ENCODE measurements around the gene NKD2. TPM values are rescaled to one million over a fixed set of nuclear protein-coding genes. Genes with fewer than 3 reads are reported as not detected.

Gene NKD2
- polyA plus RNA-seq, 2 of the 4 experiments (the other 2 are of a cell fraction), result 1.2 to 4.2 TPM

GRCh38 chr5:1078206-1078605, 69.6 kb downstream of the NKD2 start:
- WGBS (ENCODE audit: missing lambda C conversion rate), result 87% methylated on average over 4 of the region's 13 CpGs
- Histone ChIP-seq H3K9me3 (no peaks in the 10 kb centered on the region), H3K4me2 (no peak overlapping the region), H3K4me3 (no peak overlapping the region), H3K27ac (no peak overlapping the region), H3K4me1 (no peaks in the 10 kb centered on the region)
- FAIRE-seq (no peak), ATAC-seq (no peak), DNase-seq (ENCODE audit: low read depth in 1 of 2, low spot score in 1 of 2) (no peak)
- no peak for TF ChIP-seq USF2 (IDR thresholded peaks at IDR 0.05)
- no peak for TF ChIP-seq HOXB5 (CRISPR knock-in tag; IDR thresholded peaks at IDR 0.05)
- TF ChIP-seq HMGXB4 (CRISPR knock-in tag; IDR thresholded peaks at IDR 0.05; ENCODE audit: borderline replicate concordance), result no peak
- TF ChIP-seq MAX (IDR thresholded peaks at IDR 0.05), result no peak
- TF ChIP-seq GATA3 (IDR thresholded peaks at IDR 0.05; ENCODE audit: borderline replicate concordance), result no peak
- ChIA-PET POLR2A (no interaction called here), CTCF (interaction anchor here (1.8 kb wide), 1 partner anchor 89 kb away, joined by 5 read pairs; no protein-coding TSS in a partner anchor)

GRCh38 chr5:1078851-1079250, 70.2 kb downstream of the NKD2 start:
- H3K4me3 ChIP-seq, result no peak overlapping the region
- 98% methylated on average over 13 of the region's 23 CpGs for WGBS (ENCODE audit: missing lambda C conversion rate)
- TF ChIP-seq FOSB (CRISPR knock-in tag; IDR thresholded peaks at IDR 0.05), result no peak
- TF ChIP-seq HEYL (CRISPR knock-in tag; IDR thresholded peaks at IDR 0.05), result no peak
- no peak for TF ChIP-seq HES2 (IDR thresholded peaks at IDR 0.05)
- no peak for TF ChIP-seq CBX2 (IDR thresholded peaks at IDR 0.05; ENCODE audit: borderline replicate concordance, low read depth)
- no peak for TF ChIP-seq FOSL2 (IDR thresholded peaks at IDR 0.05)
- no peak for TF ChIP-seq FOSL2 (CRISPR knock-in tag; IDR thresholded peaks at IDR 0.05)
- no peak for TF ChIP-seq CHD2 (IDR thresholded peaks at IDR 0.05; ENCODE audit: low read length, partially characterized antibody)
- TF ChIP-seq ELK1 (IDR thresholded peaks at IDR 0.05; ENCODE audit: low read depth, low read length), result no peak
- no peak for TF ChIP-seq POLR2A (IDR thresholded peaks at IDR 0.05; ENCODE audit: low read length)
- no peak for TF ChIP-seq PBX3 (IDR thresholded peaks at IDR 0.05)
- TF ChIP-seq CHD4 (IDR thresholded peaks at IDR 0.05; ENCODE audit: borderline replicate concordance), result no peak
- no peak for TF ChIP-seq EHF (CRISPR knock-in tag; IDR thresholded peaks at IDR 0.05)
- TF ChIP-seq JUN (IDR thresholded peaks at IDR 0.05), result no peak
- no peak for TF ChIP-seq ESRRA (IDR thresholded peaks at IDR 0.05; ENCODE audit: borderline replicate concordance, low read length)
- no peak for TF ChIP-seq CEBPB (IDR thresholded peaks at IDR 0.05)
- no peak for TF ChIP-seq FOXS1 (CRISPR knock-in tag; IDR thresholded peaks at IDR 0.05)
- no peak for TF ChIP-seq PHF8 (IDR thresholded peaks at IDR 0.05; ENCODE audit: borderline replicate concordance, low read depth)
- FAIRE-seq, result no peak
- no peak overlapping the region for H3K4me2 ChIP-seq
- no peak overlapping the region for H3K27ac ChIP-seq
- no peak for DNase-seq (ENCODE audit: low read depth in 1 of 2, low spot score in 1 of 2)
- no peaks in the 10 kb centered on the region for H3K4me1 ChIP-seq
- H3K9me3 ChIP-seq, result no peaks in the 10 kb centered on the region
- no peak for ATAC-seq
- ChIA-PET CTCF (no interaction called here), POLR2A (no interaction called here)

Measured in A549 (cell line).